NCI-H2227 (cell line): Measurements from ENCODE around the gene PRAC2.

Experiments used
- DNase-seq: peaks from one replicate; lab custom pipeline; 2025; ENCODE audit not compliant: unreplicated experiment; lab: John Stamatoyannopoulos, UW

The PRAC2 gene

DNA sequence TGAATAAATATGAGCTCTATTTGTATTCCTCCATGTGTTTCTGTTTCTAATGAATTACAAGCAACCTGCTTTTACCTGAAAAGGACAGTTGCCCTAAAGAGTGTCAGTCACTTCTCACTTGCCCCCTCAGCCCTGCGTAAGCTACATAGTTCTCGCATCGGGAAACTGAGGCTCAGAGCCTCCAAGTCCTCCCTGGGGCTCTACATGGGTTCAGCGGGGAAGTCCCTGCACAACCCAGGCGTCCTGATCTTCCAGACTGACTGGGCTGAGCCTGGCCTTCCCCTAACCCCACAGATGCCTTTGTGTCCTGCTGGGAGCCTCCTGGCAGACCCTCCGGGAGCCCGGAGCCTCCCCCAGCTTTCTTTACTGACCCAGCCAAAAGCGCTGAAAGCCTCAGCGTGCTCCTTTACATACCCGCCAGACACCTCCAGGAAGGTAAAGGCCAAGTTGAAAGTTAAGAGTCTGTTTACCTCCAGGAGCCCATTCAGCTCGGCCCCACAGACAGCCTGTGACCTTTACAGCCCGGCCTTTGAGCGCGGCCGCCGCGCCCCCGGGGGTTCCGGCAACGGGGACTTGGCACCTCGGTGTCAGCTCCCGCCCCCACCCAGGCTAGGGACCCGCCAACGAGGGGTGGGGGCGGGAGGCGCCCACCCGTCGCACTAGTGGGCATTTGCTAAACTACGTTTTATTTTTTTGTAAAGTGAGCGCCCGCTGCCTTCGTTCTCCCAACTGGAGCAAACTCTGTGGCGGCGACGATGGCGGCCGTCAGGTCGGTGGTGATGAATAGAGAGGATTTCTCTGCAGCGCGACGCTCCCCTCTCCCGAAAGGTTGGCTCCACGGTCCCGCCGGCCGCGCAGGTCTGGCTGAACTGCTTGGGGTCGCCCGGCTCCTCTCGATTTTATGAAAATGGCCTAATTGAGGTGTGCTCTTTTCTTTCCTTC lies 10.0 kb downstream of the PRAC2 start:
- DNase-seq, result no peak

DNA sequence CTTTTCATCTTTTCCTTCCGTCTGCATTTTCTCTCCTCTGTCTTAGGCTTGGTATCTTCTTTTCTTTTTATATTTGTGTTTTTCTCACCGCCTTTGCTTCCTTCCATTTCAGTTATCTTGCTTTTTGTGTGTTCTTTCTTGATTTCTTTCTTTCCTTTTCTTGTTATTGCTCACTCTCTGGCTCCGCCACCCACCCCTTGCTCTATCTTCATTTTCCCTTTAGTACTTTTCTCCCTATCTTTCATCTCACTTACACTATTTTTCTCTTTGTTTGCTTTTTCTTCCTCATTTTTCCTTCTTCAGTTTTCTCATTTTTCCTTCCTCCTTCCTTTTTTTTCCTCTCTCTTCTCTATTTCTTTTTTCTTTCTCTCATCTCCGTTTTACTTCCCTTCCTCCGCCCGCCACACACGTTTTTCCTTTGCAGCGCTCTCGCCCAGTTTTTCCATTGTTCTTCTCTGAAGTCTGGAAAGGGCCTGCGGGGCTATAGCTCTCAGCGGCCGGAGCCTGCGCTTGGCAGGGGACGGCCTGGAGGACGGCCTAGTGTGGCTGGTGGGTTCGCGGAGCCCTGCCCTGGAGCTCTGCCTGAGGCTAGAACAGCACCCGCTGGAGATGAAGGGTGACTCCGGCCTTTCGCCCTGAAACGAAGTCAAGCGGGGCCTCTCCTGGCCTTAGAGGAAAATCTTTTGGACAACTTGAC lies 10.8 kb downstream of the PRAC2 start:
- DNase-seq, result no peak

DNA sequence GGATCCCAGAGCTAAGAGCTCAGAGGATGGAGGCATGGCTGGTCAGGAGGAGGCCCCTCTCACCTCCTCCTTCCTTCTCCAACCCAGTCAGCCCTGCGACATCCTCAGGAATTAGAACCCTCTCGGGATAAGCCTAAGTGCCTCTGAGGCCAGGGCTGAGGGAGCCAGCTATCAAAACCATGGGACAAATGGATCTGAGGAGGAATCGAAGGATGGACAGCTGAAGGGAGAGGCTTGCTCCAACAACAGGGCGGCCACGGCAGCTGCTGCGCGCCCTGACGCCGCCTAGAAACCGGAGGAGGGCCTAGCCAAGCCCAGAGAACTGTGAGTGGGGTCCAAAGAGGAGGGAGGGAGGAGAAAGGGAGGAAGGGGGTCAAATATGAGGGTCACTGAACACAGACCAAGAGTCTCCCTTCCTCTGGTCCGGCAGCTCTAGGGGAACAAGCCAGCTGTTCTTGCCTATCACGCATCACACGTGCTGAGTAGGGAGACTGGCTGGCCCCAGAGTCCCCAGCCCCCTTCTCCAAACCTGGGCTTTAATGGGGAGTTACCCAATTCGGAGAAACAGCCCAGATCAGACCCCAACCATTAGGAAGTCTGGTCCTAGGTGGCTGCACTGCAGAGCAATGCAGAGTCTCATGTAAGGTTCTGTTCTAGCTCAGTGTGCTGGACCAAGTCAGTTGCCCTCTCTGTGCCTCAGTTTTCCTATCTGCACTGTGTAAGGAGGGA lies 11.5 kb downstream of the PRAC2 start:
- no peak for DNase-seq

GRCh38 chr17:48735062-48735351 lies 12.0 kb downstream of the PRAC2 start:
- DNase-seq, result no peak

GRCh38 chr17:48737330-48738043 lies 14.5 kb downstream of the PRAC2 start:
- no peak for DNase-seq

GRCh38 chr17:48738424-48738802 lies 15.4 kb downstream of the PRAC2 start:
- DNase-seq, result no peak

- DNase-seq, result no peak
Measured at GRCh38 chr17:48738803-48739526, 16.0 kb downstream of the PRAC2 start.

DNA sequence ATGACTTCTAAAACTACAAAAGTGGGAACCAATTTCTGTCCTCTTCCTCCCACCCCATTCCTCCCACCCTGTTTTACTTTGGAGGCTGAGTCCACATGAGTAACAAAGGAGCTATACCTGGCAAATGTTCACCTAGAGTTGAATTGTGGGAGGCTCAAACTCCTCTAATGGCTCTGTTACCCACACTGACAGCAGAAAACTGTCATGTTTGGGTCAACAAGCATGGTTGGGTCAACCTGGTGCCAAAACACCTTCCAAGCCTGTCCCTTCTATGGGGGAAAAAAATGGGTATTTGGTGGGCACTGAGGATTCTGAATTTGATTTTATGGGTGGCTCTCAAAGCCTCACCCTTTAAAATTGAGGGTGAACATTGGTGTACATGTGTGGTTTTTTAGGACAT lies 17.6 kb downstream of the PRAC2 start:
- DNase-seq, result no peak

DNA sequence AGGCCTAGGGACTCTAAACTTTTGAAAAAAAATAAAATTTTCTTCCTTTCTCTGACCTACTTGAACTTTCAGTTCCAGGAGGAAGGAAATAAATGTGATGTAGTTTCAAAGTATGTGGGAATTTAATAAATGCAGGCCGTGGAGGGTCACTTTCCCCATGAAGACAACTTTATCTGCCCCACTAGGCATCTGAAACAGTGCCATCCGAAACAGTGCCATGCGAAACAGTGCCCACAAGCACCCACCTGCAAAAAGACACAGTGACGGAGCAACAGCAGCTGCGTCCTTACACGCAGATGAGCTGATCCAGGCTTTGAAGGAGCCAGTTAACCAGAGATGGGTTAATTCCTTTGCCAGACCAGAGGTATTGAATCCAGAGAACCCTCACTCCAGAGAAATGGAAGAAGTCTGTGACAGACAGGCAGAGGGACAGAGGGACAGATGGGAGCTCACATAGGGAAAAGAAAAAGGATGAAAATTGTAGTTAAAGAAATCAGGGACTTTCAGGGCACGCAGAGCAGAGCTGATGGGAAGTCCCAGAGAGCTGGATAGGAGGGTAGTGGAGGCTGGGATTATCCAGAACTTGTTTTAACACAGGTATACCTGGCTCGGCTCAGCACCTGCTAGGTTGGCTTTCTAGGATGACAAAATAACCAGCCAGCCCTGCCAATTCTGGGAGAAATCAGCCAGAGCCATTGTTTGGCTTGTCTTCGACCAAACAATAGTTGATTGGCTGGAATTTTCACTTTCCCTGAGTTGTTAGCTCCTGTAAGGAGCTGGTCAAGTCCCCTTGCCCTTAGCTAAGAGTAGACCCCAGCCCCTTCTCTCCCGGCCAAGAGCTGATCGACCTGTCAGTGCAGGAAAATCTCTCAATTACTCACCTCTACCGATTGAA lies 22.6 kb downstream of the PRAC2 start:
- DNase-seq, result no peak

GRCh38 chr17:48746916-48747444 lies 24.0 kb downstream of the PRAC2 start:
- DNase-seq, result no peak

GRCh38 chr17:48747445-48748363 lies 24.7 kb downstream of the PRAC2 start:
- DNase-seq, result no peak

DNA sequence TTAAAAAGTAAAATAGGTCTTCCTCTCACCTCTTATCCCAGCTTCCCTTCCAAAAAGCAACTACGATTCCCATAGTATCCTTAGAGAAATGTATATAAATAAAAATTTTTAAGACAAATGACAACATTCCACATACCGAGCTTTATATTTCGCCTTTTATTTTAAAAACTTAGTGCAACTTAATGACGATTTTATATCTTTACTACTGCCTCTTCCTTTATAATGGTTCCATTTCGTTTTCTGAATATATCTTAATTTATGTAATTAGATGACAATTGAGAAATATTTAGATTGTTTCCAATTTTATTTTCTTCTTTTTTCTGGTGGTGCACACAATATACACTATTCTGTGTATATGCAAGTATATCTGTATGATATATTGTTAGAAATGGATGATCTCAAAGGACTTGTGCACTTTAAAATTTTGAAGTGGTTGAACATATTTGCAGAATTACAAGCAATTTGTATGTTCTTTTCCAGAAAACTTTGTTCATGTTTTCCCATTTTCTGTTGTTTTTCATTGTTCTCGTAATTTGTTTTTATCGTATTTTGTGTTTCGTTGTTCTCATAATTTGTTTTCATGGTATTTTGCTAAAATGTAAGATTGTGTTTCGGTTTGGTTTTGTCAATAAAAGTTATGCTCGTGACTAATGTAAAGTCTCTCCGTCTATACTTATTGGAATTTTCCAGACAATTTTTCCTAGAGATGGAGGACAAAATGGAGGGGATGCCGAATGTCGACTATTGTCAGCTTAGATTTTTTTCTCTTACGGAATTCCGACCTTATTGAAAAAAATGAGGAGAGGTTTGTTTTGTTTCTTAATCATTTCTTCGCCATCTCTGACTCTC lies 26.0 kb downstream of the PRAC2 start:
- DNase-seq, result no peak

GRCh38 chr17:48749621-48750553 lies 26.9 kb downstream of the PRAC2 start:
- DNase-seq, result no peak

- no peak for DNase-seq
Measured at GRCh38 chr17:48751172-48751571, 28.2 kb downstream of the PRAC2 start.

GRCh38 chr17:48751733-48752398 lies 28.9 kb downstream of the PRAC2 start:
- no peak for DNase-seq
